HG03558 (cell line): ENCODE results near the gene AKAP9.
"Not testable (repeated sequence)": the region's sequence is repeated elsewhere in the genome, so short reads cannot be mapped to it uniquely, and the experiment has no call there.

ENCODE experiments used
- ATAC-seq: cut with Tn5 transposase; IDR thresholded peaks from one replicate; pipeline ENCODE4 v1.9.1; 2021; ENCODE audit warnings: moderate number of reproducible peaks; ENCODE audit not compliant: unreplicated experiment; ENCODE audit errors: extremely low read depth

Gene AKAP9

GRCh38 chr7:92053312-92053711 is 112.7 kb downstream of the AKAP9 start:
- ATAC-seq: no peak

DNA sequence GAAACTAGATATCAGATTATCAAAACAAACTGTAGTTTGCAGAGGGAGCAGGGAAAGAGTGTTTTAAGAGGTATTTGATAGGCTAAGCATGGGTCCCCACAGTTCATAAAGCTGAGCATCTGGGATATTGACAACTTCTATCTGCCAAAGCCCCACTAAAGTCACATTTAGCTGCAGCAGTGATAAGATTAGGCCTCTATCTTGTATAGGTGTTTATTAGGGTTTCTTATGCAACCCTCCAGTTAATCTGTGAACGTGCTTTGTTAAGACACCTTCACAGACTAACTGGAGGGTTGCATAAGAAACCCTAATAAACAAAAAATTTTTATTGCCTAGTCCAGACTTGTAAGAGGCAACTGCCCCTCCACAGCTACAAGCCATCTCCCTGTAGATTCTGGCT is 115.6 kb downstream of the AKAP9 start:
- ATAC-seq: no peak

DNA sequence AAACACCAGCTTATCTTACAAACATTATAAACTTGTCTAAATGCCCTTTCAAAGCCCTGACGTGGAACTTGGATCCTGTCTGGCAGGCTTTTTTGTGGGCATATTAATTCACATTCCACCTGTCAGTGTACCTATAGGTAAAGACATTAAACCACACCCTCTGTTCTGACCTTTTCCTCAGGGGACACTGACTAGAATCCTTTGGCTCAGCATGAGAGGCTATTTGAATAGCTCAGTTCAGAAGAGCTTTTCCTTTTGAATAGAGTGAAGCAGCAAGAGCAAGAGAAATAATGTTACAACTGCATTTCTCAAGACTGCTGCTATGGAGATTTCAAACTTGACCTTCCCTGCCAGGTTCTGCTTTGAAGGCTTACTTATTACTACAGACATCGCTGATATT is 116.7 kb downstream of the AKAP9 start:
- no peak for ATAC-seq

DNA sequence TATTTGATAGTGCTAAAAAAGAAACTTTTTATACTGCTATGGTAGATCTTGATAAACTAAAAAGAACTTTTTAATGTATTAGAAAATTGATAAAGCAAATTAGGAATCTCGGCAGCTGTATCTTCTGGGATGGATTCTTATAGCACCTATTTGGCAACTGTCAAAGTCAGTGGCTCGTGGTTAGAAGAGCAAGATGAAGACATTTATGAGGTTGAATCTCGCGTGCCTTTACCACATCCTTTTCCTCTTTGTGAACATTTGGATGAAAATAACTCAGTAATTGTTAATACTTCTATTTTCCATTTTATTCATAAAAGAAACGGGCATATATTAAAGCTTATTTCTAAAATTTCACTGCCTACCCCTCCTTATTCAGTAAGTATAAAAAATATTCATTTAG is 117.4 kb downstream of the AKAP9 start:
- ATAC-seq: no peak

DNA sequence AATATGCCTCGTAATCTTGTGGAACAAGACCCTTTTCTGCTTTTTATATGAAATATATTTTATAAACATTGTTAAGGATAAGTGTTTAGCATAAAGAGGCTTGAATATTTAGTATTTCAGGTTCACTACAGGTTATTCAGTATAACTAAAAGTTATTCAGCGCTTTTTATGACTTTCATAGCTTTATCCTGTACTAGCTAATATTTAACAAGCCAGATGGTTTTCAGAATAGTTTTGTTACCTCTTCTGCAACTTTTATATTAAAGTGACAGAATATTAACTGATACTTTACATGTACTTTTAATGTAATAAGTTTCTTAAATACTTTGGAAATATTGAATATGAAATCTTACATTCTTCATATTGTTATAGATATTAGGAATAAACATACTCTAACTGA is 118.2 kb downstream of the AKAP9 start:
- ATAC-seq: no peak

DNA sequence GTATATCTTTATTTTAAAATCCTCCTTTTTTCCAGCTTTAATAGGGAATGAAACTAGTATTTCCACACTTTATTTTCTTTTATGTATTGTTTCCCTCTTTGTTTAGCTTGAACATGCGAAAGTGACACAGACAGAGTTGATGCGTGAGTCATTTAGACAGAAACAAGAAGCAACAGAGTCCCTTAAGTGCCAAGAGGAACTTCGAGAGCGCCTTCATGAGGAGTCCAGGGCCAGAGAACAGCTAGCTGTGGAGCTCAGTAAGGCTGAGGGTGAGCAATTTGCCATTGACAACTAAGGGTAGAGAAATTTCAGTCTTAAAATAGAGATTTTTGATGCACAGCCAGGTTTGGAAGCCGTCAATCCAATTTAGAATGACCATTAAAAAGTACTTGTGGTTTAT is 120.5 kb downstream of the AKAP9 start:
- no peak for ATAC-seq

DNA sequence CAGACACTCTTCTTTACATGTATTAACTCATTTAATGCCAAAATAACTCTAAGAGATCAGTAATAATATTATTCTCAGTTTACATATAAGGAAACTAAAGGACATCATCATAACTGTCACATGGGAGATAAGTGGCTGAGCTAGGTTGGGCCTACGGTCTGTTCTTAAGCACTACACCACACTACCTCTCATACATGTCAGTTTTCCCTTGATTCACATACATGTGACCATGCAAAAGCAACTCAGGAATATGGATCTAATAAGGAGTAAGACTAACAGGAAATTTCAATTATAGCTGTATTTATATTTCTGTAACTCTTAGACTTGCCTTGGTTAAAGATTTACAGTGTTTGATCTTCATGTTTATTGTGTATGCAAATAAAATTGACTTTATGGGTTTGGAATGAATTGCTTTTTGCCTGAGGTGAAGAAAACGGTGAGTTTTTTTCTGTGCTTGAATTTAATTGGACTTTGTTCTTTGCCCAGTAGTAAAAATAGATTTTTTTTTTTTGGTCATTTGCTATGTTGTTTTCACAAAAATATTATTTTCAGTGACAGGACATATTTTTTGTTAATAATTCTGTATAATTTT is 123.9 kb downstream of the AKAP9 start:
- no peak for ATAC-seq

DNA sequence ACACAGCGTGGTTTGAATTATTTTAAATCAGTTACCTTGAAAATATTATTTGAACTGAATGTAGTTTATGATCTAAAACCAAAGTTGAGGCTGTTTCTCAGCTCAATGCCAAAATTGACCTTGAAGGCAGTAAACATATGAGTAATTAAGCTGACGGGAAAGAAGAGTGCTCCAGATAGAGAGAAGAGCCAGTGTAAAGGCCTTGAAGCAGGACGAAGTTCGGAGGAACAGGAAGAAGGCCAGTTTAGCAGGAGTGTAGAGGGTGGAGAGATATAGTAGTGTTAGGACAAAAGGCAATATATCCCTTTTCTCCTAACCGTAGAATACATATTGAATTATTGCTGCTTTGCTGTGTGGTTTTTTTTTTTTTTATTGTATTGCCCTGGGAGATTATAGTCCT is 130.4 kb downstream of the AKAP9 start:
- no peak for ATAC-seq

DNA sequence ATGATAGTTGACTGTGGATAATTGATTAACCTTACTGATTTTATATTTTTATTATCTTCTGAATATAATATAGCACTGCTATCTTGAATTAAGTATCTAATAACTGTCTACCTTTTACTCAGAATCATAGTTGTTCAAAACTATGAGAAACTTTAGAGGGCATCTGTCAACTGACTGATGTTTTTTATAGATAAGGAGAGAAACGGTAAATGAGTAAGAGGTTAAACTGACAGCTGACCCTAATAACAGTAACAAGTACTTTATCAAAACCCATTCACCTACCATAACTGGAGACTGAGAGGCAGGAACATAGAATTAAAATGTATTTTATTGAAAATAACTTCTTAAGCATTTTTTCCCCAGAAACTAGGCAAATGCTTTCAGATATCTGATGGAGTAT is 131.5 kb downstream of the AKAP9 start:
- ATAC-seq: no peak

- ATAC-seq: no peak
Measured at GRCh38 chr7:92072708-92073107, 132.0 kb downstream of the AKAP9 start.

GRCh38 chr7:92075455-92076158 is 134.9 kb downstream of the AKAP9 start:
- ATAC-seq: peak; percentile 76

- ATAC-seq: no peak
Measured at GRCh38 chr7:92076509-92076908, 135.8 kb downstream of the AKAP9 start.

DNA sequence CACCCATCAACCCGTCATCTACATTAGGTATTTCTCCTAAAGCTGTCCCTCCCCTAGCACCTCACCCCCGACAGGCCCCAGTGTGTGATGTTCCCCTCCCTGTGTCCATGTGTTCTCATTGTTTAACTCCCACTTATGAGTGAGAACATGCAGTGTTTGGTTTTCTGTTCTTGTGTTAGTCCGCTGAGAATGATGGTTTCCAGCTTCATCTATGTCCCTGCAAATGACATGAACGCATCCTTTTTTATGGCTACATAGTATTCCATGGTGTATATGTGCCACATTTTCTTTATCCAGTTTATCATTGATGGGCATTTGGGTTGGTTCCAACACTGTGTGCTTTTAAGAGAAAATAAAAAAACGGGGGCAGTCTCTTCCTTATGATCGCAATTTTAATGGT is 143.3 kb downstream of the AKAP9 start:
- ATAC-seq: not testable (repeated sequence)

- ATAC-seq: no peak
Measured at GRCh38 chr7:92088266-92088665, 147.6 kb downstream of the AKAP9 start.

DNA sequence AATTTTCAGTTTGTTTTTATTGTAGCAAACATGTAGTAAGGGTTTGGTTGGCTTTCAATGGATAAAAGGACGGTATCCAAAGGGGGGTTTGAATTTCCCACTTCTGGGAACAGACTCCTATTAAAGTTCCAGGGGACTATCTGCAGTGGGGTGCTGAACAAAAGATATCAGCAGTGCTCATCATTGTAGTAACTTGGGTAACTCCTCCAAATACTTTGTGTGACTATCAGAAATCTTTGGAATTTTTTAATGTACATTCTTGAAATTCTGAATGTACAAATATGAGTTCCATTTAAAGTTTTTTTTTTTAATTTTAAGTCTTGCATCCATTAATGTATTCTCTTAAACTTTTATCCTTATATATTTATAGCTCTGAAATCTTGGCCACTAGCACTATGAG is 151.5 kb downstream of the AKAP9 start:
- ATAC-seq: no peak

- ATAC-seq: no peak
Measured at GRCh38 chr7:92095380-92095779, 154.7 kb downstream of the AKAP9 start.

DNA sequence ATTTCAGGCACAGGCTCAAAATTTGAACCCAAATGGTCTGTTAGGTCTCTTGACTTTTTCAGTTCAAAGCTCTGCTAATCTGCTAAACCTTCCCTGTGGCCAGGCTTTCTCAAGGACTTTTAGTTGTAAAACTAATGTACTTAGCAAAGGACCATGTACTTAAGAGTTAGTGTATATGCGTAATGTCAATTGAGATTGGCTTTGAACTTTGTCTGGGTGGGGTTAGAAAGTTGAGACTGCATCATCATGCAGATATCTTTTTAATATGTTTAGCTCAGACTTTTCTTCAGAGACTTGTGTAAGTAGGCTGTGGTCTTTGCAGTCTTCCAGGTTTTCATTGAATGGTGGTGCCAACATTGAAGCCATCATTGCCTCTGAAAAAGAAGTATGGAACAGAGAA is 159.9 kb downstream of the AKAP9 start:
- ATAC-seq: no peak

GRCh38 chr7:92102862-92103261 is 162.2 kb downstream of the AKAP9 start:
- ATAC-seq: not testable (repeated sequence)

DNA sequence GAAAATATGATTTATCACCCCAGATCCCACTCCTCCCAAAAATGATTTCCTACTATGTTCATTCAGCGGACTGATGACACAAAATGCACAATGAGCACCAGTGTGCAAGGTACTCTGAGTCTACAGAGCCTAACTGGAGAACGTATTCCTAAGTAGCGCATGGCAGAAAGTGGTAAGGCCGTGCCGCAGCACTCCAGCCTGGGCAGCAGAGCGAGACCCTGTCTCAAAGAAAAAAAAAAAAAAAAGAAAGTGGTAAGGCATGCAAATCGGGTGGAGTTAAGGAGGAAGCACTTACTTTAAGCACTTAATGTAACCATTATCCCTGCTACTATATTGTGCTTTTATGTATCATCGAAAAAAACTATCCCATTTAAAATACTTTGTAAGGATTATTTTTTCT is 168.2 kb downstream of the AKAP9 start:
- no peak for ATAC-seq

DNA sequence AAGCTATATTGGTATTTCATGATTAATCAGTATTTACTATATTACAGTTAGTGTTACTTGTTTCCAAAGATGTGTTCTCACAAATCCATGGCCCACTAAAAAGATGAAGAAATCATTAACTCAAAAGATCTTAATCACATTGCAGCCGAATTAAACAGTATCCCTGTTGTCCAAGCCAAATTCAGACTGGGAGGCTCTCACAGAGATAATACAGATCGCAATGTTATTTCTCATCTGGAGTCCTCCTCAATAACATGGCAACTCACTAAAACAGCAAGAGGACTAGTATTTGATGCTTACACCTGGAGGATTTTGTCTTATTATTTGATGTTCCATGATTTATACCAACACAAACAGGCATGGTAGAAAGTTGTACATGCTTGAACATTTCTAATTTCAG is 170.2 kb downstream of the AKAP9 start:
- ATAC-seq: no peak

DNA sequence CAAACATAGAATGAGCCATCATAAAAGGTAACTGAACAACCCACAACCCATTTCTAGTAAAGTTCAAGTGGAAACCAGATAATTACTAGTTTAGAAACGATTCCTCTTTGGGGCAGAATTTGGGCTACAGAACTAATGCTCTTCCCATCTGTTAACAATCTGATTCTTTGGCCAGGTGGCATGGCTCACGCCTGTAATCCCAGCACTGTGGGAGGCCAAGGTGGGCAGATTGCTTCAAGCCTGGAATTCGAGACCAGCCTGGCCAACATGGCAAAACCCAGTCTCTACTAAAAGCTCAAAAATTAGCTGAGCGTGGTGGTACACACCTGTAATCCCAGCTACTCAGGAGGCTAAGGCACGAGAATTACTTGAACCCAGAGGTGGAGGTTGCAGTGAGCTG is 175.2 kb downstream of the AKAP9 start:
- no peak for ATAC-seq

GRCh38 chr7:92116949-92117348 is 176.3 kb downstream of the AKAP9 start:
- no peak for ATAC-seq
